ENCODE measurements around the gene BROX.

BROX gene

GRCh38 chr1:222781251-222781650 lies 68.9 kb downstream of the BROX start:
- DNase-seq: no peak

- DNase-seq: no peak
These were observed 70.7 kb downstream of the BROX start for GRCh38 chr1:222783051-222783450.

GRCh38 chr1:222784371-222784770 lies 72.0 kb downstream of the BROX start:
- no peak for DNase-seq

Measured in CD4-positive, alpha-beta T cell treated with Interleukin-21 for 1 hour (primary cell).